ENCODE results near the gene LGALSL.

- TF ChIP-seq TAF1 (IDR thresholded peaks at IDR 0.05; ENCODE audit: low read depth, low read length) (no peak), POLR2A (IDR thresholded peaks at IDR 0.05; ENCODE audit: low read depth, low read length) (no peak), POLR2AphosphoS5 (IDR thresholded peaks at IDR 0.05; ENCODE audit: low read depth, low read length) (no peak), SPI1 (IDR thresholded peaks at IDR 0.05; ENCODE audit: low read depth, low read length) (no peak), POU2F2 (IDR thresholded peaks at IDR 0.05; ENCODE audit: low read depth, low read length) (no peak)
Measured at GRCh38 chr2:64424416-64424987, 29.5 kb upstream of the LGALSL start.

Data from GM12891 (cell line).